Keratinocyte (primary cell): ENCODE data around the gene MIPOL1.

Source experiments
- EZH2 ChIP-seq: IDR thresholded peaks from one replicate; pipeline ENCODE4 v1.6.1; 2012; ENCODE audit warnings: inconsistent platforms, mild to moderate bottlenecking, low read length, moderate library complexity
- TF ChIP-seq, protein P1 (sequence below), 3 experiments: IDR thresholded peaks in 1 of 3; conservative IDR thresholded peaks in 1 of 3; optimal IDR thresholded peaks in 1 of 3; 2 replicates in 2 of 3; 3 replicates in 1 of 3; pipeline versions ENCODE3 to v1.5.1; 2011; ENCODE audit warnings: low read length in 3 of 3, mild to moderate bottlenecking in 3 of 3, moderate library complexity in 2 of 3, control low read depth in 1 of 3, inconsistent platforms in 1 of 3; ENCODE audit not compliant: insufficient read depth in 2 of 3; ENCODE audit errors: extremely low read depth in 1 of 3

DNA sequence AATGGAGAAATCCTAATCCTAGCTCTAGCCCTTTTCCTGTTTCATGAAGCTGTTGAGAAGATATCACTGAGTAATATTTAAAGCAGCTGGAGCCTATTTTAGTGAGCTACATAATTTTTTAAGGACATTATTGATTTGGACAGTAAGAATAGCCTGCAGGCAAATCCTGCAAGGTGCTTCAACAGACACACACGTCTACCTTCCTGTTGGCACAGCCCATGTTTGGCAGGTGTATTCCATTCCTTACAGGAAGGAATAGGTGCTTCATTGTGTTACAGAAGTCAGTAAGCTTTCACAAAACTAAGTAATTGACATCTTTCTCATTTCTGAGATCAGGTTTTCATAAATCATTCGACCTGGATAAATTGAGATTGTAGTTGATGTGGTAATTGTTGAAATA, 346.7 kb downstream of the MIPOL1 start:
- TF ChIP-seq, protein P1, sequence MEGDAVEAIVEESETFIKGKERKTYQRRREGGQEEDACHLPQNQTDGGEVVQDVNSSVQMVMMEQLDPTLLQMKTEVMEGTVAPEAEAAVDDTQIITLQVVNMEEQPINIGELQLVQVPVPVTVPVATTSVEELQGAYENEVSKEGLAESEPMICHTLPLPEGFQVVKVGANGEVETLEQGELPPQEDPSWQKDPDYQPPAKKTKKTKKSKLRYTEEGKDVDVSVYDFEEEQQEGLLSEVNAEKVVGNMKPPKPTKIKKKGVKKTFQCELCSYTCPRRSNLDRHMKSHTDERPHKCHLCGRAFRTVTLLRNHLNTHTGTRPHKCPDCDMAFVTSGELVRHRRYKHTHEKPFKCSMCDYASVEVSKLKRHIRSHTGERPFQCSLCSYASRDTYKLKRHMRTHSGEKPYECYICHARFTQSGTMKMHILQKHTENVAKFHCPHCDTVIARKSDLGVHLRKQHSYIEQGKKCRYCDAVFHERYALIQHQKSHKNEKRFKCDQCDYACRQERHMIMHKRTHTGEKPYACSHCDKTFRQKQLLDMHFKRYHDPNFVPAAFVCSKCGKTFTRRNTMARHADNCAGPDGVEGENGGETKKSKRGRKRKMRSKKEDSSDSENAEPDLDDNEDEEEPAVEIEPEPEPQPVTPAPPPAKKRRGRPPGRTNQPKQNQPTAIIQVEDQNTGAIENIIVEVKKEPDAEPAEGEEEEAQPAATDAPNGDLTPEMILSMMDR (optimal IDR thresholded peaks at IDR 0.05 in 1 of 3, IDR thresholded peaks at IDR 0.05 in 1 of 3, conservative IDR thresholded peaks at IDR 0.05 in 1 of 3; ENCODE audit: extremely low read depth in 1 of 3, insufficient read depth in 2 of 3, low read length in 3 of 3), result no peak
- TF ChIP-seq EZH2, result no peak
